ENCODE results near the gene VPS13D.

DNA sequence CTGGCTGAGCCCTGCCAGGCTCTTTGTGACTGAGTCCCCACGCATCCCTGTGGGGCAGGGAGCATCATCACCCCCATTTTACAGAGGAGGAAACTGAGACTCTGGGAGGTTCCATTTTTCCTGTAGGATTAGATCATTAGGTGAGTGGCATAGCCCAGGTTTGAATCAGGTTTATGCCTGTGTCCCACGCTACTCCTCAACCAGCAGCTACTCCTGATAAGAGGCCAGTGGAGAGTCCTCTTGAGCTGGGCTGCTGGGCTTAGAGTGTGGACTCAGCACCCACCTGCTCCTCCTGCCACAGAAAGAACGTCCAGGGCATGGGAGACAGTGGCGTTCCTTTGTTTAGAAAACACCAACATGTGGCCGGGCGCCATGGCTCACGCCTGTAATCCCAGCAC is 32.3 kb upstream of the VPS13D start:
- TF ChIP-seq CTCF (IDR thresholded peaks at IDR 0.05; ENCODE audit: extremely low read depth in 1 of 2, insufficient read depth in 1 of 2, low read depth in 1 of 2, low read length in 2 of 2) (no peak), POLR2A (IDR thresholded peaks at IDR 0.05; ENCODE audit: low read depth, low read length) (no peak), JUN (IDR thresholded peaks at IDR 0.05; ENCODE audit: borderline replicate concordance, insufficient read depth, insufficient read length, low read depth) (no peak)

All from endothelial cell of umbilical vein (primary cell).